IPS DF 19.7 (cell line): ENCODE results near the gene ERGIC2.

Experiments used
- DNase-seq: peaks from one replicate; pipeline ENCODE4 v3.0.0-alpha.2; 2013; ENCODE audit warnings: low read depth, low spot score

The ERGIC2 gene

DNA sequence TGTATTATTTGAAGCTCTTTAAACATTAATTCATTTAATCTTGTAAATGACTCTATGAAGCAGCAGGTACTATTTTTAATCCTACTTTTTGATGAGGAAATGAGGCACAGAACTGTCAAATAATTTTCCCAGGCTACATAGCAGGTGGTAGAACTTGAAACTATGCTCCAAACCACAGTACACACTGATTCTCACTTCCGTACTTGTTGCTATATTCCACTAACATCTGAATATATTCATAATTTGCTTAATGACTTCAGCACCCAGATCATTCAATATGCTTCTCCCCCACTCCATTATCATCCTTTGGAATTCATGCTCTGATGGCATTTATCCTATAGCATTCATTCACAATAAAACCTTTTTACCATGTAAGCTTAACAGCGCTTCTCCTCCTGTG, 4.9 kb downstream of the ERGIC2 start:
- no peak for DNase-seq

DNA sequence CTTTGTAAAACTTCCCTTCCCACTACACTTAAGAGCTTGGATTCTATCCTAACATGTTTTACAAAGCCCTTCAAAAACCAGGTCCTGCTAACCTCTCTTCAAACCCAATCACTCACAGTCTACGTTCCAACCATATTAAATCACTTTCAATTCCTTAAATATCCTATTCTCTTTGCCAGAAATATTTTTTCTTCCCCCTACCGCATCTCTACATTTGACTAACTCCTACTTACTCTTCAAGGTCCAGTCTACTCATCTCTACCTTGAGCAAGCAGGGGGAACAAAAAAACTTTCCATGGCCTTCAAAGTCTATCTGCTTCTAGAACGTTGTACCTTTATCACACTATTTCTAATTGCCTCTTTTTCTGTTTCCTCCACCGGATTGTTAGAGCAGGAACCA, 6.1 kb downstream of the ERGIC2 start:
- no peak for DNase-seq

DNA sequence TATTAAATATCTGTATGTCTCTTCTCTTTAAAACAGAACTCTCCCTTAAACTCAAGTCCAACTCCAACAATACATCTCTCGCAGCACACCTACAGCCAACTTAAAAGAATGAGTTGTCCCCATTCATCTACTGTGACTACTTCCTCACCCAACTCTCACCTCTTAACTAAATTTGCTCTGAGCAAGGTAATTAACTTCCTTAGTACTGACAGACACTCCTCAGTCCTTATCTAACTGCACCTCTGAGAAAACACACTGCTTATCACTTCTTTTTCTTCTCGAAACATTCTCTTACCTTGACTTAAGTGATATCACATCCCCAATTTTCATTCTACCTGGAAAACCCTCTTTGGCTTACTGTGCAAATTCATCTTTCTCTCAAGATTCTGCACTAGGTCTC, 7.0 kb downstream of the ERGIC2 start:
- no peak for DNase-seq

DNA sequence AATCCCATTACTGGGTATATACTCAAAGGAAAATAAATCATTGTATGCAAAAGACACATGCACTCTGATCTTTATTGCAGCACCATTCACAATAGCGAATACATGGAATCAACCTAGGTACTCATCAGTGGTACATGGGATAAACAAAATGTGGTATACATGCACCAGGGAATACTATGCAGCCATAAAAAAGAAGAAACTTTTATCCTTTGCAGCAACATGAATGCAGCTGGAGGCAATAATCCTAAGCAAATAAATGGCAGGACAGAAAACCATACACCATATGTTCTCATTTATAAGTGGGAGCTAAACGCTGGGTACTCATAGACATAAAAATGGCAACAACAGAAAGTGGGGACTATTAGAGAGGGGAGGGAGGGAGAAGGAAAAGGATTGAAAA, 15.9 kb downstream of the ERGIC2 start:
- DNase-seq, result no peak

DNA sequence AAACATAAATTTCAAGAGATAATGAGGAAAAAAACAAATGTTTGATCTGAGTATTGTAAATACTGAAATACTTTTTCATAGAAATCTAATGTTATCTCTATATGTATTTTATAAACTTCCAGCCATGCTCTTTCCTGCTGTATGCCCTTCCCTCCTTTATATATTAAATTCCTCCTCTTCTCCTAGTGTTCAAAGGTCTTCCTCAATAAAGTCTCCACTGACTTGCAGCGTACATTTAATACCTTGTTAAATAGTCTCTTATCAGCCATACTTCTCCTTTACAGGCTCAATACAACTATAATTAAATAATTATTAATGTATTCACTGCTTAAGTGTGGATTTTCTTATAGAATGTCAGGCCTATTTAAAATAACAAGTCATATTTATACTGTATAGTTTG, 26.0 kb downstream of the ERGIC2 start:
- no peak for DNase-seq

DNA sequence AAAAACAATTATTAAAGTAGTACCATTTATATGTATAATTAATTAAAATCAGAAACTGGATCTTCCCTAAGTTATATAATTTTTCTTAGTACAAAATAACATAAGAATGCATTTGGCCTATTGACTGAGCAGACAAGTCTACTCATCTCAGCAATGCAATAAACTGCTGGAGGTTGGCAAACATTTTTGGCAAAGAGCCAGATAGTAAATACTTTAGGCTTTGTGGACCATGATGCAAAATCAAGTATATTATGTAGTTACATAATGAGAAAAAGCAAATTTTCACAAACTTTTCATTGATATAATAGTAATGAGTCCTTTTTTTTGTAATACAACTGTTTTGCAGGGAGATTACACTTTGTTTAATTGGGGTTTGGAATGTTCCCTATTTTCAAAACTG, 30.9 kb downstream of the ERGIC2 start:
- no peak for DNase-seq

DNA sequence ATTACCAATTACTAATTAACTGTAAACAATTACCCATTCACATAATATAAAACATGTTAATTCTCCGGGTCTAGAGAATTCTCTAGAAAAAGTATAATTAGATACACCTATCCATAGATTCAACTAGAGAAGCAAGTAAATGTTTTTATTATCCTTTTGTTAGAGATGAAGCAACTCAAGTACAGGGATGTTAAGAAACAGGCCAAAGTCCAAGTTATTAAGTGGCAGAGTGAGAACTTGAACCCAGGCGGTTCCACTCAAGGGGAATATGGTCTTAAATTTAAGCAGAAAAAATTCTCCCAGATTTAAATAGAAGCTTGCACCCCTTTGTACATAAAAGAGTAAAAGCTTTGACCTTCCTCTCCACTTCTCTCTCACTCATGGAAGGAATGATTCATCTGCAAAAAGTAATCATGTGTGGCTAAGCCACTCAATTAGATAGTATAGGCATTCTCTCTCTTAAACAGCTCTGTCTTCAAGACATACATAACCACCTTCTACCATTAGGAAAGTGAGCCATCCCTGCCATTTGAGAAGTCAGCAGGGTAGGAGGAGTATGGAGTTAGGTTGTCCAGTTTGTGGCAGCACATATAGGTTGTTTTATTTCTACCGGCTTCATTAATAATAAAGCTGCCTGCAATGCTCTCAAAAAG, 34.1 kb downstream of the ERGIC2 start:
- DNase-seq, result no peak

DNA sequence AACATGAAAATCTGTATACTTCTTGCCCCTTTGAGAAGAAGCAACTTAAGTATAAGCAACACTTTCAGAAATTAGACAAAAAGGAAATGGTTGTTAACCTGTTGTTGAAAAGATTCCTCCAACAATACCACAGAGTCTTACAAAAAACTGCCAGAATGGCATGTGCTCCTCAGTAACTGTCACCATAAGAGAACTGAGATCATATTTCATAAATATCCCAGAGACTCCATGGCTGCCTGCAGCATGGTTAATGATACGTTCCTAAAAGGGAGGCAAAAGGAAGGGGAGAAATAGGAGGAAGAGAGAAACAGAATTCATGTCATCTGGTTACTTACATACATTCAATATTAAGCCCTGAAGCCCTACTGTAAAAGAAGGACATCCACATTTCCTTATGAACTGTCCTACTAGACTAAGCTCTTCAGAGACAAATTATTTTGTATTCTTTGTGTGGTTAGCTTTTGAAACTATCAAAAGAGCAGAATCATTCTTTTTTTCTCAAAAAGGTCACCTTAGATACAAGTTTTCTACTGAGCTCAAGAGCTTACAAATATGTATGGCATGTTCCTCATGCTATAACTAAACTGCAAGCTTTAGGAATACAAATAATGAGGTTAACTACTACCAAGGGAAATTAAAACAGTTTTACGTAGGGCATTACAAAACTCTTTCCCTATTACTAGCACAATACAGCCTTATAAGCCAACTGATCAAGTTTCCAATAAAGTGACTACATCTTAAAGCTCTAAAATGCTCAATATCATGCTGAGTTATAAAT, 37.8 kb downstream of the ERGIC2 start:
- DNase-seq, result no peak

DNA sequence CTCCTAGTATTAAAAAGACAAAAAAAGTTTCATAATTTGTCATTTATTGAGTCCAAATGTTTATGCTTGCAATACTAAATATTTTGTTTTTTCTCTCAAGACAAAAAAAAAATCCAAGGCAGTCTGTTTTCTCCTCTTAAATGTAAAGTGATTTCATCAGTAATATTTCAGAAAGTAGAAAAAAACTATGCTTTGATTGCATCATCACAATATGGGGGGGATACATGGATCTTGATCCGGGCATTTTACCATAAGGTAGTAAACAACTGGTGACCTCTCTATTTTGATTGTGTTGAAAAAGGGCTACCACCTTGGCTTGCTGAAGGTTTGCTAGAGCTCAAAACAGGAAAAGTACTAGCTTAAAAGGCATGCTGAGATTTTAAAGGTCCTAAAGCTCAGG, 43.6 kb downstream of the ERGIC2 start:
- DNase-seq, result no peak

DNA sequence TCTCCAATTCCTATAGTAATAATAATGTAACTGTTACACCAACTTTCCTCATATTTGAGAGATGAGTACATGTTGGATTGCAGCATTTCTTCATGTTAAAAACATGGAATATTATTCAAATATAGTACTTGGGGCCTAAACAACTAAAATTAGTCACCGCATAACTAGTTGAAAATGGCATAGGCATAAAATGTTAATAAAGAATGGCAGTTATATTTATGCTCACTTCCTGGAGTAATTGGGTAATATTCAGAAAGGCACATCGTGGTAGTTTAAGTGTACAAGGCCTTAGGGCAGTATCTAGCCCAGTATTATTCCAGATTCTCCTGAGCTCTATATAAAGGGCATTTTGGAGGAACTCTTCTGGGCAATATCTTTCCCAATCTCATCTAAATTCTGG, 46.0 kb downstream of the ERGIC2 start:
- no peak for DNase-seq

DNA sequence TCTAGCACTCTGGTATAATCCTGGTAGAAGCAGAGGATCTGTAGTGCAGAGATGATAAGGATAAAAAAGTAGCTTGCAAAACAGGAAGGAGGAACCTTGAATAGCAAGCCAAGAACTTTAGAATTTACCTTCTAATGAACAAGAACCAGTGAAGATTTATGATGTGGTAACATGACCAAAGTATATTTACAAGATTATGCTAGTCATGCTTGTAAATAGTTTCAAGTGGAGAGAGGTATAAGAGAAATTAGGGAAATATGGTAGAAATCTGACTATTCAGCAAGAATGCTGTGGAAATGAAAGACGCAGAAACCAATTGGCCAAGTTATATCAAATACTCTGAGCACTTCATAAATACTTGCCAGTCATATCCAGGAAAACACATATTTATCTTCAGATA, 47.8 kb downstream of the ERGIC2 start:
- no peak for DNase-seq

DNA sequence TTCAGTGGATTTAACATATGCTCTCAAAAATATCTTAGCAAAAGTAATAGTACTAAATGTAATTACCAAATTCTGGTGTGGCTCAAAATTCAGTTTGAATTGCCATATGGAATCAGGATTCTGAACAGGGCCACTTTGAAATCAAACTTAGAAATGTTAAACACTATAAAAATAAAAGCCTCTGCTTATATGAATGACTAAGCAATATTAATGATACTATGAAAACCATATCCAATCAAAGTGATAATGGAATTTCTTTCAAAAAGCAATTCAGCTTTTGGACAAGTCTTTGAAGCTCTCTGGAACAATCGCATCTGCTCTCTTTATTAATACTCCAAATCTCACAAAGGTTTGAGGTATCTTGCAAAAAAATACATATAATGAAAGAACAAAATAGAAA, 51.6 kb downstream of the ERGIC2 start:
- DNase-seq, result no peak

DNA sequence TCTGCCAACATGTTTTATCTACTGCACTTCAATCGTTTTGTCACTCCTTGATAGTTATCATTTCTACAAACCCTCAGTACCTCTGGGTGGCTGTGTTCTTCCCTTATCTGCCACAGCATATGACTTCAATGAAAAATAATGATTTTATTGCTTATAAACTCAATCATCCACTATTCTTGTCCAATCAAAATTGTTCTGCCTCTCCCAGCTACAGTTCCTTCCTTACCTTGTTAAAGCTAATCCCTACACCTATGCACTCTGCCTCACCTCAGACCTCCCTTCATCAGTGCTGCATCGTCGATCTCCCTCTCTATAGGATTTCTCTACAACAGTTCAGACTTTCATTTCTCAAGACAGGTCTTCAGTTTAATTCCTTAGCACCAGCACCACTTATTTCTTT, 58.8 kb downstream of the ERGIC2 start:
- DNase-seq, result no peak

DNA sequence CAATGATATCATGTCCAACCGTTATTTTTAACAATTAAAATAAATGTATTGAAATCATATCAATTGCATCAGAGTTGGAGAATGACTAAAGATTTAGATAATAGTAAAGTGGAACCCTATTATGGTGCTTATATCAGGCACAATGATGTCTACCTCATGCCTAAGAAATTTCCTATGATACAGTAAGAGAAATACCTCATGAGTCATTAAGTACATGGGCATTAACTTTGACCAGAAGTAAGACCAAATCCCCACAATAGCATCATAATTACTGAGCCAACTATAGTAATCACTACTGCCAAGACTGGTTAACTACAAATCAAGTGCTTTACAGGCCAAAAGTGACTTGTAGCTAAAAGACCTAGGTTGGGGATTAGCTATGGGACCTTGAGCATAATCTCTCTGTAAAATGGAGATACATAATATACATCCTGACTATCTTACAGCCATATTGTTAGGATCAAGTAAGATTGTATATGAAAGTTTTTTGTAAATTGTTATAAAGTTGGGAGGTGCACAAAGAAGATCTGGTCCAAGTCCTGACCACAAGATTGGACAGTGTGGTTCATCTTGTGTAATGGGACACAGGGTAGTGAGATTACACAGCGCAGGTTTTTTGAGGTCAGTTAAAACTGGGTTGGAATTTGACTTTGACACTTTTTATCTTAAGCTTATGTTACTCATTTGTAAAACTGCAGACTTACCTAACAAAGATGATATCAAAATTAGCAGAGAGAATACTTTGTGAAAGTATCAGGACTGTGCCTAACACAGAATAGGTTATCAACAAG, 60.5 kb downstream of the ERGIC2 start:
- DNase-seq, result no peak

DNA sequence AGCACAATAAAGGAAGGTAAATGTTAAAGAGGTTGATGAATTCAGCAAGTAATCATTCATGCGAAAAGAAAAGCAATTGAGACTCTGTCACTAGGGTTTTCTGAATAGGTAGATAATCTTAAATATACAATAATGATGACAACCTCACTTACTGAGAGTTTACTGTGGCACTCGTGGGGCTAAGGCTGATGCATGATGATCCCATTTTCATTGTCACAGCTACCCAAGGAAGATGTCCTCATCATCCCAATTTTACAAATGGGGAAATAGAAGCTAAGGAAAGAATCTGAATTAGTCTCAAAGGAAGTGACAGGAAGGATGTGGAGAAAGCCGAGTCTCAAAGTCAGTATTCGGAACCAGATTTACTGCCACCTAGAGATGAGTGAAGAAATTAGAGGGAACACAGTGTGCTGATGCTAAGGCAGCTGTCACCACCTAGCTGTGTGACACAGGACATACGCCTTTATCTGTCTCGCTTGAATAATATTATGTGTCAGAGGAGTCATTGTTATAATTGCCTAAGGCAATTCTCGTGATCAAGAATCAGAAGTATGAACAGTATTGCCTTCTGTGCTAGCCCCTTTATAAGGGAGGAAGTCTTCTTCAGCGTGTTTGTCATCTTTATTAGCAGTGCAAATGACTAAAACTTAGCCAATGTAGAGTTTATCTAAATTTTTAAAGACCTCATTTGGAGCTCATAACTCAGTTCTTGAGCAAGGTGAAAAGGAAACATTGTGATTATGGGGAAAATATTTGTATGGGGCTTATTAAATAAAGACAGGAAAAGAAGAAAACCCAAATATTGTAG, 63.2 kb downstream of the ERGIC2 start:
- DNase-seq, result peak; percentile 50

DNA sequence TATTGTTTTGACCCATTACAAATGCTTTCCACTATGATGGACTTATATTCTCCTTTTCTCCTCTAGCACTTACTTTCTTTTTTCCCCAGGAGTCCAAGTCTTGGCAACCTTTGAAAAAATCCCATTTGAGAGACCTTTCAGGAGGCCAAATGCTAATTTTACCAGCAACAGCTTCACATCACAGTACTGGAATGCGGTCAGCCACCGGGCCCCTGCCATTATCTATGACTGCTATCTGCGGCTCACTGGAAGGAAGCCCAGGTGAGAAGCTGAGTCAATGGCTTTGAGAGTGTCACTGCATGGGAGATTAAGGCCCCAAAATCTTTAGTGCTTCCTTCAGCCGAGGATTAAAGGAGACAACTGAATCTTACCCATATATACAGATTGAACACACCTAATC, 64.2 kb downstream of the ERGIC2 start:
- DNase-seq, result no peak

DNA sequence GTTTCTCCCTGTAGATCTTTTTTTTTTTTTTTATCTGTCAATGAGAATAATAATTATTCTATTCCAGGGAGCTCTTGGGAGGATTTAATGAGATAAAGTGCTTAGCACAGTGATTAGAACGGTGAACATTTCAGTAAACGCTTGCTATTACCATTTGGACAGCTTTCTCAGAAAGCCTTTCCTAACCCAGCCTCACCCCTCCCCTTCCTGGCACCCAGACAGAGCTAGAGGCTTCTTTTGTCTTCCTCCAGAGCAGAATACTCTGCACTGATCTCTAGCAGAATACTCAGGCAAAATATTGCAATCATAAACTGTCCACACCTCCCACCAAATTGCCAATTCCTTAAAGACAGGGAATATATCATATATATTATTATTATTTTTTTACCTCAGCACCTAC, 66.6 kb downstream of the ERGIC2 start:
- DNase-seq, result no peak

DNA sequence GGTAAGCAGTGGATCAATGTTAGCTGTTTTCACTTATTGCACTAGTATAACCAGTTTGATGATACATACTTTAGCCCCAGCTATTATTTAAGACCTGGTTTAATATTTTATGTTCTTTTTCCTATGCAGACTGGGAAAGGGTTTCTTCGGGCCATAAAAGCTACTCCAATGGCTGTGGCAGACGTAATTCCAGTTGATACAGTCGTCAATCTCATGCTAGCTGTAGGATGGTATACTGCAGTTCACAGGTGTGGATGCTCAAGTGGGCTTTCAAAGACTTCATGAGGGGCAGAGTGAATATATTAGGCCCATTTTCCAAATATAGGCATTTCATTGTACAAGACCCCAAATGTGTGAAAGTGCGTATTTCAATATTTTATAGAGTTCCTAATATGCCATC, 70.1 kb downstream of the ERGIC2 start:
- no peak for DNase-seq

DNA sequence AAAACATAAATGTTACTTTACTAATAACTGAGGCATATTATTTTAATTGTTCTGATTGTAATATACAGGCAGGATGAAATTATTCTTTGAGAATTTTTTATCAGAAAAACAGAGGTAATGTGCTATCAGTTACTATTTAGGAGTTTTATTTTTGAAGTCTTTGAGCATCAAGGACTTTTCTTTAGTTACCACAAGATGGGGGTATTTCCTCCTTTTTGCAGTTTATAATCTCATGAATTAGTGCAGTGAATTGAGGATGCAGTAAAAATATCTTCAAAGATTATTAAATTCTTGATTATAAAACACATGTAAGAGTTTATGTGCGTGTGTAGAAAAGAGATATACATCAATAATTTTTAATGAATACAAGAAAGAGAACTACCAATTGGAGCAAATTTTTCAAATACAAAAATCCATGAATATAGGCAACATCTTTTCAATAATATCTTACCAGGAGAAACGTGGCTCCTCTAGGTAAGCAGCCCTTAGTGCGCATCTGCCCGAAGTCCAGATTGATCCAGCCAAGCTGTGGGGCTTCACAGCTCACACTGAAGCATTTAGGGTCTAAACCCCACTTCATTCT, 71.6 kb downstream of the ERGIC2 start:
- DNase-seq, result no peak

DNA sequence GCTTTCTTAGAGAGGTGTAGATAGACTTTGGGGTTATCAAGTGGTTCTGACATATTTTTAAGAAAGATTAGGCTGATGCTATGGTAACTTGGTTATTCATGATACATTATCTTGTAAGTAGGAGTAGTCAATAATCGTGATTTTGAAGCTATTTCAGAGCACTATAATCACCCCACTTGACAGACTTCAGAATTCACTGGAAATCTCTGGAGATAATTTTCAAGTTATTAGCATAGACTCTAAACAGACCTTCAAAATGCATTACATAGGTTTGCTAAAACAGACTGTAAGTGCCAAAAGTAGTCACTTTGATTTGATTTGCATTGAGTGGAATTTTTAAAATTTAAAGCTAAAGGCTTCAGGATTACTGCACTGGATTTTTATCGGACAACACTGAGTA, 74.3 kb downstream of the ERGIC2 start:
- DNase-seq, result no peak

DNA sequence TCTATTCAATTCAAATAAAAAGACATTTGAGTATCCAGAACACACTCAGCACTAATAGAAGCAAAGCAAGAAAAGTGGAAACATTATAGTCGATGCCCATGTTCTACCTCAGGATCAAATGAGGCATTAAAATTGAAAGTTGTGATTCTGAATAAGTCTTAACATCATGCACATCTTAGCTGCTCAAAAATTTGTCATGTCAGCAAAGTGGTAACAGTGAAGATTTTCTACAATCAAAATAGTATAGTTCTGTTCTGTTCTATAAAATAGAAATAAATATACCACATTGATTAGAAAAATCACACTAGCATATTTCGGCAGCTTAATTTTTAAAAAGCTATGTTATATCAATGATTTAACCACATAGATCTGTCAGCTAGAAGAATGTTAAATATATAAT, 74.7 kb downstream of the ERGIC2 start:
- DNase-seq, result no peak

DNA sequence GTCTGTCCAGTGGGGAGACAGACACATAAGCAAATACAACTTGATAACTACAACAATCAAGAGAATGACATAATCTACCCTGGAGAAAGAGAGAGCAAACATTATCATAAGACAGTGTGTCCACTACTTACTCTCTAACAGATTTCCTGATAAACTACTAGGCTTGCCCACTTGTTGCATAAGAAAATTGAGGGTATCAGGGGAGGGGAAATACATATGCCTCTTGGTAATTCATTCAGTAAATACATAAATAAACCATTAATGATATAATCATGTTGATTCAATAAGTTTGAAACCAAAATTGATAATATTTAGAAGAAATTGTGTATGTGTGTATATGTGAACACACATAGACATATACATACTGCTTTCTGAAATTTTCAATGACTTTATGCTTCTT, 76.6 kb downstream of the ERGIC2 start:
- DNase-seq, result no peak
